GM23248 (cell line): ENCODE data around the gene L2HGDH. TPM values are rescaled to one million over a fixed set of nuclear protein-coding genes. Genes with fewer than 3 reads are reported as not detected.

Source experiments
- DNase-seq: peaks from one replicate; pipeline ENCODE4 v3.0.0-alpha.2; 2015
- H2AFZ ChIP-seq: fragments of 200-600 bp; sonication (generic); 2 replicates; pipeline ENCODE4 v1.6.1; 2016; ENCODE audit warnings: antibody characterized with exemption
- H3F3A ChIP-seq: fragments of 200-600 bp; sonication (generic); 2 replicates; pipeline ENCODE4 v1.6.1; 2016; ENCODE audit warnings: mild to moderate bottlenecking, antibody characterized with exemption, mixed run types; ENCODE audit not compliant: insufficient read depth
- H3K27ac ChIP-seq: fragments of 200-600 bp; sonication (generic); 2 replicates; pipeline ENCODE4 v1.5.1; 2016; ENCODE audit warnings: mild to moderate bottlenecking
- H3K27me3 ChIP-seq: fragments of 200-600 bp; sonication (generic); replicated peaks from 2 replicates; pipeline ENCODE4 v1.6.1; 2016; ENCODE audit warnings: mild to moderate bottlenecking; ENCODE audit not compliant: insufficient read depth
- H3K36me3 ChIP-seq: fragments of 200-600 bp; sonication (generic); 2 replicates; pipeline ENCODE4 v1.6.1; 2016; ENCODE audit warnings: low read depth, mild to moderate bottlenecking
- H3K4me1 ChIP-seq: fragments of 200-600 bp; sonication (generic); 2 replicates; pipeline ENCODE4 v1.6.1; 2016; ENCODE audit warnings: mild to moderate bottlenecking; ENCODE audit not compliant: insufficient read depth
- H3K4me2 ChIP-seq: fragments of 200-600 bp; sonication (generic); one replicate; pipeline ENCODE4 v1.6.1; 2016; ENCODE audit warnings: mild to moderate bottlenecking; ENCODE audit not compliant: unreplicated experiment
- H3K4me3 ChIP-seq: fragments of 200-600 bp; sonication (generic); 2 replicates; pipeline ENCODE4 v1.5.1; 2016; ENCODE audit warnings: mild to moderate bottlenecking
- H3K79me2 ChIP-seq: fragments of 200-600 bp; sonication (generic); 2 replicates; pipeline ENCODE4 v1.6.1; 2016; ENCODE audit warnings: mild to moderate bottlenecking; ENCODE audit not compliant: insufficient read depth
- H3K9ac ChIP-seq: fragments of 200-600 bp; sonication (generic); 2 replicates; pipeline ENCODE4 v1.6.1; 2016; ENCODE audit warnings: mild to moderate bottlenecking
- H3K9me2 ChIP-seq: fragments of 200-600 bp; sonication (generic); 2 replicates; pipeline ENCODE4 v1.6.1; 2016; ENCODE audit warnings: mixed run types, mild to moderate bottlenecking, moderate library complexity; ENCODE audit not compliant: insufficient read depth
- H3K9me3 ChIP-seq: fragments of 200-600 bp; sonication (generic); one replicate; pipeline ENCODE4 v1.6.1; 2017; ENCODE audit warnings: low read depth
- H4K20me1 ChIP-seq: fragments of 200-600 bp; sonication (generic); 2 replicates; pipeline ENCODE4 v1.6.0; 2016; ENCODE audit not compliant: insufficient read depth
- EZH2 ChIP-seq: fragments of 200-600 bp; sonication (generic); IDR thresholded peaks from 2 replicates; pipeline ENCODE4 v1.6.1; 2018; ENCODE audit warnings: antibody characterized with exemption, mild to moderate bottlenecking; ENCODE audit not compliant: insufficient read depth, poor library complexity, severe bottlenecking
- EZH2phosphoT487 ChIP-seq: fragments of 200-600 bp; sonication (generic); IDR thresholded peaks from 2 replicates; pipeline ENCODE4 v1.6.1; 2018; ENCODE audit warnings: antibody characterized with exemption, moderate library complexity, mild to moderate bottlenecking, low read depth; ENCODE audit not compliant: insufficient read depth
- WGBS, 2 experiments: methylation state at CpG; one replicate each; pipeline ENCODE4 v1.1.6; 2015 to 2017; ENCODE audit warnings: low lambda C conversion rate in 2 of 2, low coverage in 1 of 2; ENCODE audit errors: missing lambda C conversion rate in 2 of 2; 5-methylcytosine and 5-hydroxymethylcytosine counted together
- in situ Hi-C: fragments of 300-500 bp; cut with MboI; formaldehyde crosslinking; loops from 2 replicates; pipeline ENCODE4 v1.15.0; 2020
- polyA plus RNA-seq: library from polyadenylated mRNA; unstranded; fragments of >200 nt; fragmentation: Nextera tagmentation; extraction: Ambion mirVana; gene quantifications from 2 replicates; pipeline ENCODE4 v1.2.1, GENCODE V29; 2016
- total RNA-seq: library from RNA; depleted of rRNA; stranded (reverse); fragments of >200 nt; shearing (Covaris generic); gene quantifications from 2 replicates; pipeline ENCODE4 v1.2.3, GENCODE V29; 2014

Gene L2HGDH
- total and polyA plus RNA-seq, 2 experiments from 2014 or later = 1.8 to 2.6 TPM

DNA sequence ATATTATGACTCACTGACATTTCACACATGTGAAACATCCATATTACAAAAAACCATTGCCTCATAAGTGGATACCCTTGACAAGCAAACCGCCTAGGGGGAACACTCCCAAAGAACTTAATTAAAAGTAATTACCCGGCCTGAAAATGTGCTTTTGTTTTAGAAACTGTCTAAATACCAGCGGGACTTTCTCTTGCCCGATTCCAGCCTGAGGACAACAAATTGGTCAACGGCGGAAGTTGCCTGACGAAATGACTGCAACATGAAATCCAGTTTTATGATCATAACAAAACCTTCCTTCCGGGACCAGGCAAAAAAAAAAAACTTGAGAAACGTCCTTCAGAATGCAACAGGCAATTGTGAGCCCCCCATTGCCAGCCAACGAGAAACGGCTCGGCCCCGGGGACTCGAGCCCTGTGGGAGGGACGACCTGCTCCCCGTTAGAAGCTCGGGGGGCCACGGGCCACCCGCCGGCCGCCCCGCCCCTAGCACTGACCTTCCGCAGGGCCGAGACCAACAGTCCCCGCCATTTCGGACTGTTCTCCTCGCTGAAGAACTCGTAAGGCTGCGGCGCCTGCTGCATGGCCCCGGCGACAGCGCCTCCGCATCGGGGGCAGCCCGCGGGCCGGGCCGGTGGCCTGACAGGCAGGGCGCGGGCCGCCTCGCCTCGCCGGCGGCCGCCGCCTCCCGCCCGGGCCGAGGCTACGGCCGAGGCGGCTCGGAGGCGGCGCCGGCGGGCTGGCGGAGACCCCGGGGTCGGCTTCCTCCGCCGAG is 81.1 kb downstream of the L2HGDH start:
- Histone ChIP-seq H3K9me2 (no peaks in the 10 kb centered on the region), H4K20me1 (peaks cover 20% of the 10 kb centered on the region; the same call in 1 of the 2 replicates), H3K9ac (peak overlapping the region; percentile 88), H3K79me2 (peaks cover 49% of the 10 kb centered on the region), H3K4me1 (peaks cover 16% of the 10 kb centered on the region), H2AFZ (peak overlapping the region; percentile 68), H3K9me3 (no peaks in the 10 kb centered on the region), H3F3A (peaks cover 11% of the 10 kb centered on the region), H3K36me3 (no peaks in the 10 kb centered on the region), H3K27me3 (no peaks in the 10 kb centered on the region), H3K27ac (peak overlapping the region; percentile 94), H3K4me3 (peak overlapping the region; percentile 91), H3K4me2 (peak overlapping the region; percentile 98)
- no peak for TF ChIP-seq EZH2
- TF ChIP-seq EZH2phosphoT487 = no peak
- in situ Hi-C loops = no loop called here
- DNase-seq = peak; percentile 74
- 0 to 1% methylated on average over 44 to 48 of the region's 64 CpGs for WGBS, 2 experiments

DNA sequence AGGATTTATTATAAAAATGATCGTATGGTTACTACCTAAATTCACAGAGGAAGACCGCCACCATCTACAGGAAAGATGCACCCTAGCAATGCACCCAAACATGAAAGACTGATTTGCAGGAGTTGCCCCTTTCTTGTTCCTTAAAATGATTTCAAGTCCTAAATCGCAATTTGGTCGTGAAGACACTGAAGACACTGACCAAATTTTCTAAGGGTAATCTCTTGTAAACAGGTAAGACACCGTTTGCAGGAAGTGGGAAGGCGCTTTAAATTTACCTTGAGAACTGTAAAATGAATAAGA is 81.7 kb downstream of the L2HGDH start:
- H3K36me3 ChIP-seq = no peaks in the 10 kb centered on the region
- peaks cover 23% of the 10 kb centered on the region; the same call in 1 of the 2 replicates for H4K20me1 ChIP-seq
- H3K4me2 ChIP-seq = peak overlapping the region; percentile 98
- H3F3A ChIP-seq = peaks cover 15% of the 10 kb centered on the region
- H3K4me1 ChIP-seq = peaks cover 21% of the 10 kb centered on the region
- H3K4me3 ChIP-seq = peak overlapping the region; percentile 91
- H3K27me3 ChIP-seq = no peaks in the 10 kb centered on the region
- H3K27ac ChIP-seq = peak overlapping the region; percentile 94
- 1 to 3% methylated on average over 6 of the region's 6 CpGs for WGBS, 2 experiments
- DNase-seq = no peak
- H2AFZ ChIP-seq = peak overlapping the region; percentile 68
- no peak for TF ChIP-seq EZH2
- no peak for TF ChIP-seq EZH2phosphoT487
- in situ Hi-C loops = no loop called here
- H3K9ac ChIP-seq = peak overlapping the region; percentile 88
- peaks cover 54% of the 10 kb centered on the region for H3K79me2 ChIP-seq
- H3K9me2 ChIP-seq = no peaks in the 10 kb centered on the region
- H3K9me3 ChIP-seq = no peaks in the 10 kb centered on the region

DNA sequence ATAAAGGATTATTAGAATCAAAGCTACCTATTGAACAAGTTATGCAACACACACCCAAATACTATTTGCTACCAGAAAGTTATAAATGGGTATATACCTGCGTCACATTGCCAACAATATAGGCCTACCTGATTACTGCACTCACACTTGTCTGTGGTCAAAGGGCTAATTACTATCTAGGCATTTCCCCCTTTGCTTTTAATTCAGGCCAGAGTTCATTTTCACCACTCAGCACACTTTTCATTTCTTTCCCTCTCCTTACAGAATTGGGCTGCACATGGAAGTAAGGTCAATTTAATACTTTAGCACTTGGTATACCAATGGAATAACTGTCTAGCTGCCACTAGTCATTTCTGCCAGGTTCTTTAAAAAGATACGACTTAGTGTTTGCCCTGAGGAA is 82.3 kb downstream of the L2HGDH start:
- WGBS, 2 experiments = 49 to 56% methylated on average over 2 of the region's 2 CpGs

GRCh38 chr14:50228313-50228712 is 83.7 kb downstream of the L2HGDH start:
- DNase-seq = no peak
- peaks cover 74% of the 10 kb centered on the region for H3K79me2 ChIP-seq
- no peaks in the 10 kb centered on the region for H3K36me3 ChIP-seq
- H3K9me3 ChIP-seq = no peaks in the 10 kb centered on the region
- H3K9me2 ChIP-seq = no peaks in the 10 kb centered on the region
- no peak overlapping the region for H3K9ac ChIP-seq
- no peak overlapping the region for H3K27ac ChIP-seq
- no peaks in the 10 kb centered on the region for H3K27me3 ChIP-seq
- H4K20me1 ChIP-seq = peaks cover 28% of the 10 kb centered on the region; the same call in 1 of the 2 replicates
- WGBS, 2 experiments = 95 to 98% methylated on average over 2 of the region's 2 CpGs
- no peak overlapping the region for H3K4me2 ChIP-seq
- no peak overlapping the region for H3K4me3 ChIP-seq
- in situ Hi-C loops = no loop called here
- H3F3A ChIP-seq = peaks cover 26% of the 10 kb centered on the region
- peaks cover 28% of the 10 kb centered on the region for H3K4me1 ChIP-seq
- no peak overlapping the region for H2AFZ ChIP-seq
- TF ChIP-seq EZH2 (no peak), EZH2phosphoT487 (no peak)

More for the DNA sequence above, 82.3 kb downstream of the L2HGDH start:
- in situ Hi-C loops = no loop called here
- Histone ChIP-seq H3K36me3 (no peaks in the 10 kb centered on the region), H3K79me2 (peaks cover 61% of the 10 kb centered on the region), H3F3A (peaks cover 22% of the 10 kb centered on the region), H4K20me1 (peaks cover 28% of the 10 kb centered on the region; the same call in 1 of the 2 replicates), H3K9ac (peak overlapping the region; percentile 88), H3K27me3 (no peaks in the 10 kb centered on the region), H3K27ac (no peak overlapping the region), H3K4me2 (peak overlapping the region; percentile 98), H3K9me2 (no peaks in the 10 kb centered on the region), H3K9me3 (no peaks in the 10 kb centered on the region), H2AFZ (no peak overlapping the region), H3K4me1 (peaks cover 28% of the 10 kb centered on the region), H3K4me3 (peak overlapping the region; percentile 91)
- TF ChIP-seq EZH2 (no peak), EZH2phosphoT487 (no peak)
- DNase-seq = no peak
